ENCODE data around the gene PRRT1. TPM values are rescaled to one million over a fixed set of nuclear protein-coding genes. Genes with fewer than 3 reads are reported as not detected.

Gene PRRT1
- total RNA-seq, 1 donor: under 0.01 TPM

GRCh38 chr6:32177788-32178546, 26.2 kb upstream of the PRRT1 start, which contains the start of gene RNF5:
TSS of gene RNF5 (plus strand) at chr6:32178405. CDS start at chr6:32178512, 107 bp downstream.
- Histone ChIP-seq H3K4me3 (ENCODE audit: insufficient read depth, low read length) (peak within 1 kb of the TSS; percentile 86), H3K4me1 (ENCODE audit: insufficient read depth, low read length) (peaks cover 35% of the 10 kb centered on the region), H4K20me1 (ENCODE audit: insufficient read depth, low read length) (no peaks in the 10 kb centered on the region), H2AFZ (ENCODE audit: low read length) (peak within 1 kb of the TSS; percentile 93), H3K27ac (ENCODE audit: low read depth, low read length) (peak within 1 kb of the TSS; percentile 93), H3K4me2 (ENCODE audit: insufficient read depth, low read length) (peak within 1 kb of the TSS; percentile 99), H3K9me3 (ENCODE audit: low read depth, low read length) (no peaks in the 10 kb centered on the region), H3K27me3 (ENCODE audit: insufficient read depth, low read length) (no peaks in the 10 kb centered on the region), H3K36me3 (ENCODE audit: insufficient read depth, low read length) (peaks cover 20% of the 10 kb centered on the region), H3K79me2 (ENCODE audit: insufficient read depth, low read length) (peaks cover 40% of the 10 kb centered on the region)
- no peak for TF ChIP-seq CTCF (IDR thresholded peaks at IDR 0.05; ENCODE audit: extremely low read depth, low read depth, low read length)
- peak; percentile 99 for DNase-seq (ENCODE audit: insufficient read length, low spot score, missing footprints)

- peak overlapping the region; percentile 93 for H2AFZ ChIP-seq (ENCODE audit: low read length)
- peak overlapping the region; percentile 86 for H3K4me3 ChIP-seq (ENCODE audit: insufficient read depth, low read length)
- no peaks in the 10 kb centered on the region for H3K9me3 ChIP-seq (ENCODE audit: low read depth, low read length)
- no peak for TF ChIP-seq CTCF (IDR thresholded peaks at IDR 0.05; ENCODE audit: extremely low read depth, low read depth, low read length)
- H3K4me2 ChIP-seq (ENCODE audit: insufficient read depth, low read length): peak overlapping the region; percentile 99
- H3K79me2 ChIP-seq (ENCODE audit: insufficient read depth, low read length): peaks cover 47% of the 10 kb centered on the region
- no peaks in the 10 kb centered on the region for H4K20me1 ChIP-seq (ENCODE audit: insufficient read depth, low read length)
- peaks cover 35% of the 10 kb centered on the region for H3K4me1 ChIP-seq (ENCODE audit: insufficient read depth, low read length)
- H3K36me3 ChIP-seq (ENCODE audit: insufficient read depth, low read length): peaks cover 13% of the 10 kb centered on the region
- H3K27me3 ChIP-seq (ENCODE audit: insufficient read depth, low read length): no peaks in the 10 kb centered on the region
- DNase-seq (ENCODE audit: insufficient read length, low spot score, missing footprints): peak; percentile 92
- peak overlapping the region; percentile 93 for H3K27ac ChIP-seq (ENCODE audit: low read depth, low read length)
Measured at GRCh38 chr6:32177183-32177787, 25.5 kb upstream of the PRRT1 start.

- peak; percentile 73 for DNase-seq (ENCODE audit: insufficient read length, low spot score, missing footprints)
- peaks cover 47% of the 10 kb centered on the region for H3K79me2 ChIP-seq (ENCODE audit: insufficient read depth, low read length)
- H2AFZ ChIP-seq (ENCODE audit: low read length): peak overlapping the region; percentile 93
- TF ChIP-seq CTCF (IDR thresholded peaks at IDR 0.05; ENCODE audit: extremely low read depth, low read depth, low read length): no peak
- H4K20me1 ChIP-seq (ENCODE audit: insufficient read depth, low read length): no peaks in the 10 kb centered on the region
- peak overlapping the region; percentile 99 for H3K4me2 ChIP-seq (ENCODE audit: insufficient read depth, low read length)
- H3K4me1 ChIP-seq (ENCODE audit: insufficient read depth, low read length): peaks cover 35% of the 10 kb centered on the region
- peaks cover 13% of the 10 kb centered on the region for H3K36me3 ChIP-seq (ENCODE audit: insufficient read depth, low read length)
- no peaks in the 10 kb centered on the region for H3K27me3 ChIP-seq (ENCODE audit: insufficient read depth, low read length)
- H3K27ac ChIP-seq (ENCODE audit: low read depth, low read length): peak overlapping the region; percentile 93
- peak overlapping the region; percentile 86 for H3K4me3 ChIP-seq (ENCODE audit: insufficient read depth, low read length)
- H3K9me3 ChIP-seq (ENCODE audit: low read depth, low read length): no peaks in the 10 kb centered on the region
Measured at GRCh38 chr6:32176476-32177182, 24.9 kb upstream of the PRRT1 start.
